ENCODE measurements around the gene MLLT10. TPM values are rescaled to one million over a fixed set of nuclear protein-coding genes. Genes with fewer than 3 reads are reported as not detected.
"Not testable (repeated sequence)": the region's sequence is repeated elsewhere in the genome, so short reads cannot be mapped to it uniquely, and the experiment has no call there.

MLLT10 gene
- total RNA-seq, 1 donor from 2014 or later = 46.8 TPM

GRCh38 chr10:21628023-21628422 is 94.0 kb downstream of the MLLT10 start:
- Mint-ChIP-seq H3K36me3 (peaks cover 48% of the 10 kb centered on the region), H3K27ac (no peak overlapping the region), H3K9me3 (peaks cover 10% of the 10 kb centered on the region), H3K4me1 (ENCODE audit: unreplicated experiment) (peaks cover 4% of the 10 kb centered on the region), H3K27me3 (no peaks in the 10 kb centered on the region), H3K4me3 (no peak overlapping the region)
- no peak for TF ChIP-seq CTCF (conservative IDR thresholded peaks at IDR 0.05)
- no peak for DNase-seq (ENCODE audit: extremely low spot score, unreplicated experiment)

- H3K36me3 Mint-ChIP-seq = peaks cover 48% of the 10 kb centered on the region
- H3K4me1 Mint-ChIP-seq (ENCODE audit: unreplicated experiment); H3K4me3 Mint-ChIP-seq; H3K9me3 Mint-ChIP-seq; DNase-seq (ENCODE audit: extremely low spot score, unreplicated experiment); H3K27ac Mint-ChIP-seq; H3K27me3 Mint-ChIP-seq: not testable (repeated sequence)
These were observed 94.6 kb downstream of the MLLT10 start for GRCh38 chr10:21628645-21629044.

- Mint-ChIP-seq H3K27me3 (no peaks in the 10 kb centered on the region), H3K4me3 (no peak overlapping the region), H3K4me1 (ENCODE audit: unreplicated experiment) (peaks cover 21% of the 10 kb centered on the region), H3K9me3 (no peaks in the 10 kb centered on the region), H3K36me3 (peaks cover 44% of the 10 kb centered on the region), H3K27ac (no peak overlapping the region)
- DNase-seq (ENCODE audit: extremely low spot score, unreplicated experiment) = no peak
- no peak for TF ChIP-seq CTCF (conservative IDR thresholded peaks at IDR 0.05)
These were observed 100.8 kb downstream of the MLLT10 start for GRCh38 chr10:21634599-21635365.

GRCh38 chr10:21637795-21638194 is 103.8 kb downstream of the MLLT10 start:
- H3K36me3 Mint-ChIP-seq = peaks cover 27% of the 10 kb centered on the region
- H3K27me3 Mint-ChIP-seq = no peaks in the 10 kb centered on the region
- peak overlapping the region; percentile 32 for H3K27ac Mint-ChIP-seq
- no peaks in the 10 kb centered on the region for H3K9me3 Mint-ChIP-seq
- peaks cover 18% of the 10 kb centered on the region for H3K4me1 Mint-ChIP-seq (ENCODE audit: unreplicated experiment)
- no peak for DNase-seq (ENCODE audit: extremely low spot score, unreplicated experiment)
- no peak overlapping the region for H3K4me3 Mint-ChIP-seq
- TF ChIP-seq CTCF (conservative IDR thresholded peaks at IDR 0.05) = no peak

- H3K27ac Mint-ChIP-seq = no peak overlapping the region
These were observed 104.6 kb downstream of the MLLT10 start for GRCh38 chr10:21638681-21639080.

More at GRCh38 chr10:21638681-21639080, 104.6 kb downstream of the MLLT10 start:
- Mint-ChIP-seq H3K9me3 (no peaks in the 10 kb centered on the region), H3K36me3 (peaks cover 27% of the 10 kb centered on the region), H3K27me3 (no peaks in the 10 kb centered on the region), H3K4me3 (no peak overlapping the region), H3K4me1 (ENCODE audit: unreplicated experiment) (peaks cover 18% of the 10 kb centered on the region)
- TF ChIP-seq CTCF (conservative IDR thresholded peaks at IDR 0.05) = no peak
- DNase-seq (ENCODE audit: extremely low spot score, unreplicated experiment) = no peak
